Hepatocyte (in vitro differentiated cells): Measurements from ENCODE around the gene HES3. TPM values are rescaled to one million over a fixed set of nuclear protein-coding genes. Genes with fewer than 3 reads are reported as not detected.
A peak's percentile ranks its signal among the peaks of the same experiment; 100 is the strongest.

Experiments
- DNase-seq: peaks from one replicate; pipeline ENCODE4 v3.0.0-alpha.2; 2016; ENCODE audit warnings: low spot score
- H2AFZ ChIP-seq: fragments of 200-600 bp; sonication (generic); 2 replicates; pipeline ENCODE4 v1.6.0; 2016; ENCODE audit warnings: antibody characterized with exemption, mild to moderate bottlenecking
- H3K27ac ChIP-seq: fragments of 200-600 bp; sonication (generic); 2 replicates; pipeline ENCODE4 v1.5.1; 2016; ENCODE audit warnings: mild to moderate bottlenecking
- H3K27me3 ChIP-seq: fragments of 200-600 bp; sonication (generic); 2 replicates; pipeline ENCODE4 v1.6.1; 2016
- H3K36me3 ChIP-seq: fragments of 200-600 bp; sonication (generic); replicated peaks from 2 replicates; pipeline ENCODE4 v1.5.1; 2016; ENCODE audit warnings: low read depth; ENCODE audit not compliant: insufficient read depth
- H3K4me1 ChIP-seq: fragments of 200-600 bp; sonication (generic); 2 replicates; pipeline ENCODE4 v1.5.1; 2016; ENCODE audit warnings: mild to moderate bottlenecking, moderate library complexity; ENCODE audit not compliant: insufficient read depth
- H3K4me2 ChIP-seq: fragments of 200-600 bp; sonication (generic); 2 replicates; pipeline ENCODE4 v1.6.0; 2016
- H3K4me3 ChIP-seq: fragments of 200-600 bp; sonication (generic); 2 replicates; pipeline ENCODE4 v1.5.1; 2016; ENCODE audit warnings: mild to moderate bottlenecking
- H3K79me2 ChIP-seq: fragments of 200-600 bp; sonication (generic); 2 replicates; pipeline ENCODE4 v1.6.0; 2017; ENCODE audit warnings: mild to moderate bottlenecking
- H3K9me2 ChIP-seq: fragments of 200-600 bp; sonication (generic); replicated peaks from 2 replicates; pipeline ENCODE4 v1.6.0; 2017; ENCODE audit warnings: mild to moderate bottlenecking; ENCODE audit not compliant: insufficient read depth
- H3K9me3 ChIP-seq: fragments of 200-600 bp; sonication (generic); 2 replicates; pipeline ENCODE4 v1.5.1; 2016; ENCODE audit warnings: low read depth, mild to moderate bottlenecking
- H4K20me1 ChIP-seq: fragments of 200-600 bp; sonication (generic); 2 replicates; pipeline ENCODE4 v1.6.0; 2016; ENCODE audit warnings: mild to moderate bottlenecking; ENCODE audit not compliant: insufficient read depth, poor library complexity, severe bottlenecking
- EZH2 ChIP-seq: fragments of 200-600 bp; sonication (generic); IDR thresholded peaks from 2 replicates; pipeline ENCODE4 v1.6.1; 2016; ENCODE audit warnings: antibody characterized with exemption, mild to moderate bottlenecking, borderline replicate concordance
- EZH2phosphoT487 ChIP-seq: fragments of 200-600 bp; sonication (generic); IDR thresholded peaks from one replicate; pipeline ENCODE4 v1.6.1; 2018; ENCODE audit warnings: antibody characterized with exemption, mild to moderate bottlenecking, low read depth, moderate library complexity; ENCODE audit not compliant: unreplicated experiment, severe bottlenecking
- WGBS: methylation state at CpG from one replicate; pipeline ENCODE4 v1.1.6; 2016; ENCODE audit warnings: low lambda C conversion rate; ENCODE audit errors: missing lambda C conversion rate; 5-methylcytosine and 5-hydroxymethylcytosine counted together
- polyA plus RNA-seq: library from polyadenylated mRNA; unstranded; fragments of >200 nt; fragmentation: Nextera tagmentation; extraction: Ambion mirVana; gene quantifications from 2 replicates; pipeline ENCODE4 v1.2.1, GENCODE V29; 2016
- total RNA-seq: library from RNA; depleted of rRNA; stranded (reverse); fragments of >200 nt; gene quantifications from 2 replicates; pipeline ENCODE4 v1.2.3, GENCODE V29; 2014
- TF ChIP-seq, protein P1 (sequence below): fragments of 200-600 bp; sonication (generic); IDR thresholded peaks from 2 replicates; pipeline ENCODE4 v1.5.1; 2016; ENCODE audit warnings: antibody characterized with exemption, mild to moderate bottlenecking; ENCODE audit not compliant: poor library complexity

HES3 gene
- total and polyA plus RNA-seq, 2 experiments from 2014 or later = not detected

DNA sequence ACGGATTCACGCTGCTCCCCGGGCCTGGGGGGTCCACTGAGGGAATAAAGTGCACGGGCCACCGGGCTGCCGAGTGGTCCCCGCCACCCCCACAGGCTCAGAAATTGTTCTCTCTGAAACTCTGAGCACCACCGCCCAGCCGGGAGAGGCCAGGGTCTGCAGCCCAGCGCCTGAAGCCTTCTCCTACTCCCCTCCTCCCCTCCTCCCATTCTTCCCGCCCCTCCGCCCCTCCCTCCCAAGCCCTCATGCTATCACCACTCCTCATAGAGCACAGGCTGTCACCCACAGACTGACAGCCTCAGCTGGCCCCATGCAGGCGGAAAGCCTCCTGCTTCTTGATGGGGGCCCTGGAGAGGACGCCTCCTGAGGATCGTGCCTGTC, 17.6 kb downstream of the HES3 start:
- 49% methylated on average over 3 of the region's 15 CpGs for WGBS
- H3K27me3 ChIP-seq = no peaks in the 10 kb centered on the region

DNA sequence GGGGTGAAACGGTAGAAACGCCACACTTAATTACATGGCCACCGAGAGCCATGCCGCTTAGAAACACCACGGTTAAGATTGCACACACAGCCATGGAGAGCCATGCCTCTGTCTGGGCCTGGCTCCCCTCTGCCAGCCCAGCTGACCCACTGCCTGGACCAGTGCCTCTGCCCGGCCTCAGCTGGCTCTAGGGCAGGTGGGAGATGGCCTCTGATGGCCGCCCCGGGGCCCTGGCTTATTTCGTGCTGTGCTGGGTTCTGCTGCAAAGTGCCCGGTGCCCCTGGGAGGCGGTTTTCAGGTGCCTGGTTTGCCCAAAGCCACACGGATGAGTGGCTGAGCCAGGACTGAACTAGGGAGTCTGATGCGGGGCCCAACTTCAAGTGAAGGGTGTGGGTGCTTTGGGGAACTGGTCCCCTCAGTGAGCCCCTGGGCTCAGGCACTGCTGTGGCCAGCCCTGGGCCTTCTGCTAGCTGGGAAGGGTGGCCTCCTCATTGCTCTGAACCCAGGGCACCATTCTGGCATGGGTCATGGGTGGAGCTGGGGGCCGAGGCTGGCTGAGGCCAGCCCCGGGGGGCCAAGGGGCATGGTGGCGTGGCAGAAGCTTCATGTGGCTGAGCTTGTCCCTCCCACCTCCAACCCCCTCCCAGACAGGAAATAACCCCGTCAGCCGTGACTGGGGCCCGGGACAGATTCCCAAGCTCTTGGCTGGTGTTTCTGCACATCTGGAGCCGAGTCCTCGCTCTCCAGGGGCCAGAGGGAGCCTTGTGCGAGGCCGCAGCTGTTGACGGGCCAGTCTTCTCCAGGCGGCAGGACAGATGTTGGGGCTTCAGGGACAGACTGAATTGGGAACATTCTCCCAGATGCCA, 18.8 kb downstream of the HES3 start:
- Histone ChIP-seq H3K4me2 (no peak overlapping the region), H3K27ac (peak overlapping the region; percentile 57), H2AFZ (no peak overlapping the region), H3K9me2 (no peaks in the 10 kb centered on the region), H3K27me3 (no peaks in the 10 kb centered on the region), H4K20me1 (peaks cover 6% of the 10 kb centered on the region), H3K79me2 (no peaks in the 10 kb centered on the region), H3K9me3 (no peaks in the 10 kb centered on the region), H3K4me1 (peaks cover 7% of the 10 kb centered on the region), H3K36me3 (no peaks in the 10 kb centered on the region), H3K4me3 (no peak overlapping the region)
- TF ChIP-seq, protein P1, sequence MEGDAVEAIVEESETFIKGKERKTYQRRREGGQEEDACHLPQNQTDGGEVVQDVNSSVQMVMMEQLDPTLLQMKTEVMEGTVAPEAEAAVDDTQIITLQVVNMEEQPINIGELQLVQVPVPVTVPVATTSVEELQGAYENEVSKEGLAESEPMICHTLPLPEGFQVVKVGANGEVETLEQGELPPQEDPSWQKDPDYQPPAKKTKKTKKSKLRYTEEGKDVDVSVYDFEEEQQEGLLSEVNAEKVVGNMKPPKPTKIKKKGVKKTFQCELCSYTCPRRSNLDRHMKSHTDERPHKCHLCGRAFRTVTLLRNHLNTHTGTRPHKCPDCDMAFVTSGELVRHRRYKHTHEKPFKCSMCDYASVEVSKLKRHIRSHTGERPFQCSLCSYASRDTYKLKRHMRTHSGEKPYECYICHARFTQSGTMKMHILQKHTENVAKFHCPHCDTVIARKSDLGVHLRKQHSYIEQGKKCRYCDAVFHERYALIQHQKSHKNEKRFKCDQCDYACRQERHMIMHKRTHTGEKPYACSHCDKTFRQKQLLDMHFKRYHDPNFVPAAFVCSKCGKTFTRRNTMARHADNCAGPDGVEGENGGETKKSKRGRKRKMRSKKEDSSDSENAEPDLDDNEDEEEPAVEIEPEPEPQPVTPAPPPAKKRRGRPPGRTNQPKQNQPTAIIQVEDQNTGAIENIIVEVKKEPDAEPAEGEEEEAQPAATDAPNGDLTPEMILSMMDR = no peak
- TF ChIP-seq EZH2phosphoT487 = no peak
- no peak for TF ChIP-seq EZH2
- WGBS = 74% methylated on average over 24 of the region's 25 CpGs
- DNase-seq = no peak

More for the DNA sequence above, 17.6 kb downstream of the HES3 start:
- DNase-seq = peak; percentile 34
- Histone ChIP-seq H2AFZ (no peak overlapping the region), H3K9me2 (no peaks in the 10 kb centered on the region), H3K36me3 (no peaks in the 10 kb centered on the region), H3K9me3 (no peaks in the 10 kb centered on the region), H4K20me1 (peaks cover 6% of the 10 kb centered on the region), H3K4me1 (peaks cover 7% of the 10 kb centered on the region), H3K4me2 (peak overlapping the region; percentile 99), H3K4me3 (no peak overlapping the region), H3K79me2 (no peaks in the 10 kb centered on the region), H3K27ac (no peak overlapping the region)
- TF ChIP-seq EZH2 = no peak
- TF ChIP-seq, protein P1 = no peak
- TF ChIP-seq EZH2phosphoT487 = no peak

DNA sequence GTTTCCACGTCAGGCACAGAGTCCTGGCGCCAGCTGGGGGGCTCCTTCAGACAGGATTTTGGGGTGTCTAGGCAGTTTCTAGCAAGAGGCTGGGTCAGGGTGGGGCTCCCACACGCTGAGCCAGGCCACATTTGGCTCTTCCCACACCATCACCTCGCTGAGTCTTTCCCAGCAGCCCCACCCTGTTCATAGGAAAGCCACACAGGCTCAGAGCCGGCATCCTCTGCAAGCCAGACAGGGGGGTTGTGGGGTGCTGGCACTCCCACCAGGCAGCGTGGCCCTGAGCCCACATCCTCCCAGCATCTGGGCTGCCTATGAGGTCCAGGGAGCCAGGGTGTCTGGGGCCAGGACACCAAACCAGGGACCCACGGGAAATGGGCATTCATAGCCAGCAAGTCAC, 19.7 kb downstream of the HES3 start:
- Histone ChIP-seq H3K27me3 (no peaks in the 10 kb centered on the region), H3K27ac (no peak overlapping the region), H4K20me1 (peaks cover 6% of the 10 kb centered on the region), H3K9me3 (no peaks in the 10 kb centered on the region), H3K79me2 (no peaks in the 10 kb centered on the region), H3K9me2 (no peaks in the 10 kb centered on the region), H3K4me3 (no peak overlapping the region), H3K4me1 (peaks cover 7% of the 10 kb centered on the region), H2AFZ (no peak overlapping the region), H3K36me3 (no peaks in the 10 kb centered on the region), H3K4me2 (no peak overlapping the region)
- TF ChIP-seq, protein P1 = no peak
- no peak for TF ChIP-seq EZH2phosphoT487
- TF ChIP-seq EZH2 = no peak
- no peak for DNase-seq
- 79% methylated on average over 7 of the region's 7 CpGs for WGBS
